ENCODE measurements around the gene CAT. TPM values are rescaled to one million over a fixed set of nuclear protein-coding genes. Genes with fewer than 3 reads are reported as not detected.
A peak's percentile ranks its signal among the peaks of the same experiment; 100 is the strongest.

CAT gene
- total RNA-seq, 1 donor from 2014 or later: 44.3 TPM

GRCh38 chr11:34499719-34500500 lies 61.2 kb downstream of the CAT start:
- TF ChIP-seq CTCF (conservative IDR thresholded peaks at IDR 0.05; ENCODE audit: low read depth, low read length): no peak
- DNase-seq (ENCODE audit: low read depth): no peak
- H3K4me3 ChIP-seq (ENCODE audit: low read depth, low read length): no peak overlapping the region

DNA sequence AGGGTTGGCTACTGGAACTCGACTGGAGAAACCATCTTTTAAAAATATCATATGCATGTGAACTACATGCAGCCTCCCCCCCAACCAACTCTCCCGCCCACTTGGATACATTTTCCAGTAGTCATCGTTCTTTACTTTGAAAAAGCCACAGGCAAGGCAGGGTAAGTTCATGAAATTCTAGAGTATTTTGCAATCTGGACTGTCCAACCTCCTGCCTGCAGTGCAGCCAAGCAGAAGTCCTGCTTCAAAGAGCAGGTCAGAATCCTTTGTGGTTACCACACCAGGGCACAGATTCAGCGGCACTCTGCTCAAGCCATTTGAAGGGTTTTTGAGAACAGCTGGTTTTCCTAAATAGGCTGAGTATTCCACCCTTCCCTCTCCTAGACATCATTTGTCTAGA lies 62.8 kb downstream of the CAT start:
- DNase-seq (ENCODE audit: low read depth): peak; percentile 87
- no peak overlapping the region for H3K4me3 ChIP-seq (ENCODE audit: low read depth, low read length)
- no peak for TF ChIP-seq CTCF (conservative IDR thresholded peaks at IDR 0.05; ENCODE audit: low read depth, low read length)

GRCh38 chr11:34501949-34502348 lies 63.2 kb downstream of the CAT start:
- TF ChIP-seq CTCF (conservative IDR thresholded peaks at IDR 0.05; ENCODE audit: low read depth, low read length): no peak
- no peak overlapping the region for H3K4me3 ChIP-seq (ENCODE audit: low read depth, low read length)
- DNase-seq (ENCODE audit: low read depth): no peak

- DNase-seq (ENCODE audit: low read depth): no peak
- H3K4me3 ChIP-seq (ENCODE audit: low read depth, low read length): no peak overlapping the region
- TF ChIP-seq CTCF (conservative IDR thresholded peaks at IDR 0.05; ENCODE audit: low read depth, low read length): no peak
Measured at GRCh38 chr11:34502949-34503348, 64.2 kb downstream of the CAT start.

GRCh38 chr11:34505874-34506273 lies 67.1 kb downstream of the CAT start:
- no peak for DNase-seq (ENCODE audit: low read depth)
- TF ChIP-seq CTCF (conservative IDR thresholded peaks at IDR 0.05; ENCODE audit: low read depth, low read length): no peak
- no peak overlapping the region for H3K4me3 ChIP-seq (ENCODE audit: low read depth, low read length)

DNA sequence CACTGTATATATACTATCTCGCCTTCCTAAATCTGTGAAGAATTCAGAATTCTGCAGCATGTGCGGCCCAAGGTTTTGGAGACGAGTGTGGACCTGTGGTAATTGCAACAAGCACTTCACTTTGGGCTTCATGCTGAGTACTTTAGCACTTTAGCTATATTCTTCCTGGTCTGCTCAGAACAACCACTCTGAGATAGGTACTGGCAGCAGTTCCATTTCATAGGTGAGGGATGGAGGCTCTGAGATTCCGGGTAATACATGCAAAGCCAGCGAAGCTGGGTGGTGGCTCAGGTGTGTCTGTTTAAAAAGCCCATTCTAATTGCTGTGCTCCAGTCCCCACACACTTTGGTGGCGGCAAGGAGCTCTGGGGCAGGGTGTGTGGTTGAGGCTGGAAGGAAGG lies 68.4 kb downstream of the CAT start:
- no peak for TF ChIP-seq CTCF (conservative IDR thresholded peaks at IDR 0.05; ENCODE audit: low read depth, low read length)
- H3K4me3 ChIP-seq (ENCODE audit: low read depth, low read length): no peak overlapping the region
- no peak for DNase-seq (ENCODE audit: low read depth)

DNA sequence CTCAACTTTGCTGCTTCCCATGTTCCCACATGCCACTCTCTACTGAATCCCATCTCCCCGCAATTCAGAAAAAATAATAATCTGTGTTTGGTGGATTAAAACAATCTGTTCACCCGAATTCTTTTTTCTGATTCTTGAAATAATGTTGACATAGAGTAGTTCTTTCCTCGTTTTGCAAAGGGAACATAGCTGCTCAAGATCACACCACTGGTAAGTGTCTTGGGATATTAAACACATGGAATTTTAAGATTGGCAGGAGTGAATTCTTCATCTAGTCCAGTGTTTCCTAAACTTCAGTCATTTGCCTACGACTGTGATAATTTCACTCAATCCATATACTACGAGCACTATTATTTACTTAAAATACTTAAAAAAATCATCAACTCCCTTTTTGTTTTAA lies 68.9 kb downstream of the CAT start:
- H3K4me3 ChIP-seq (ENCODE audit: low read depth, low read length): no peak overlapping the region
- no peak for DNase-seq (ENCODE audit: low read depth)
- TF ChIP-seq CTCF (conservative IDR thresholded peaks at IDR 0.05; ENCODE audit: low read depth, low read length): no peak

Data from epithelial cell of proximal tubule (primary cell).